A673 (cell line): Measurements from ENCODE around the gene ARMH3. TPM values are rescaled to one million over a fixed set of nuclear protein-coding genes. Genes with fewer than 3 reads are reported as not detected.

ENCODE experiments used
- BruUV-seq: library from RNA; stranded (reverse); fragments of 400-500 nt; replicated peaks from 2 replicates; lab custom pipeline; 2021; lab: Mats Ljungman, UMichigan
- CTCF ChIA-PET: fragments of 300-600 bp; sonication (Branson Sonifier 250); formaldehyde crosslinking; loops from one replicate; lab custom pipeline; 2022; ENCODE audit warnings: antibody characterized with exemption; lab: Charles Lee
- POLR2A ChIA-PET: fragments of 300-600 bp; sonication (Branson Sonifier 250); formaldehyde crosslinking; loops from one replicate; lab custom pipeline; 2022; ENCODE audit warnings: antibody characterized with exemption; ENCODE audit not compliant: low non-redundant PET; lab: Charles Lee
- DNase-seq: peaks from one replicate; pipeline ENCODE4 v3.0.0-alpha.2; 2015; ENCODE audit warnings: low spot score
- H3K27ac ChIP-seq: fragments of 200-600 bp; sonication (generic); 2 replicates; pipeline ENCODE4 v1.5.1; 2016; ENCODE audit warnings: mixed run types, low read depth, mild to moderate bottlenecking, mixed read lengths, antibody characterized with exemption, low read length; ENCODE audit not compliant: poor library complexity, severe bottlenecking
- H3K27me3 ChIP-seq: fragments of 200-600 bp; sonication (generic); replicated peaks from 2 replicates; pipeline ENCODE4 v1.6.1; 2017; ENCODE audit warnings: mixed run types, low read depth, mild to moderate bottlenecking, mixed read lengths, antibody characterized with exemption, low read length; ENCODE audit not compliant: insufficient read depth, poor library complexity
- H3K36me3 ChIP-seq: fragments of 200-600 bp; sonication (generic); 2 replicates; pipeline ENCODE4 v1.6.1; 2016; ENCODE audit warnings: mixed run types, mild to moderate bottlenecking, mixed read lengths, antibody characterized with exemption, low read length; ENCODE audit not compliant: insufficient read depth, poor library complexity, severe bottlenecking
- H3K4me1 ChIP-seq: fragments of 200-600 bp; sonication (generic); 2 replicates; pipeline ENCODE4 v1.6.1; 2017; ENCODE audit warnings: mixed run types, mild to moderate bottlenecking, mixed read lengths, antibody characterized with exemption, low read length; ENCODE audit not compliant: insufficient read depth, poor library complexity, severe bottlenecking
- H3K4me3 ChIP-seq: fragments of 200-600 bp; sonication (generic); 2 replicates; pipeline ENCODE4 v1.5.1; 2016; ENCODE audit warnings: low read depth, mixed run types, mild to moderate bottlenecking, mixed read lengths, low read length; ENCODE audit not compliant: poor library complexity, severe bottlenecking
- H3K9me3 ChIP-seq: fragments of 200-600 bp; sonication (generic); 2 replicates; pipeline ENCODE4 v1.6.1; 2016; ENCODE audit warnings: mixed run types, low read depth, mild to moderate bottlenecking, mixed read lengths, antibody characterized with exemption, low read length; ENCODE audit not compliant: poor library complexity, severe bottlenecking
- EZH2 ChIP-seq: fragments of 200-600 bp; sonication (generic); IDR thresholded peaks from 2 replicates; pipeline ENCODE4 v1.6.1; 2017; ENCODE audit warnings: borderline replicate concordance, low read depth, mild to moderate bottlenecking, mixed read lengths, antibody characterized with exemption, low read length; ENCODE audit not compliant: poor library complexity, severe bottlenecking
- intact Hi-C: fragments of 100-400 bp; cut with micrococcal nuclease; formaldehyde crosslinking; loops from one replicate; pipeline ENCODE4 v1.10.0; 2022; ENCODE audit not compliant: unreplicated experiment
- total RNA-seq: library from RNA; stranded (reverse); gene quantifications from 2 replicates; pipeline ENCODE4 v1.2.3, GENCODE V29; 2021
- TF ChIP-seq, protein P1 (sequence below): fragments of 300-800, 200-600 bp; sonication (generic); conservative IDR thresholded peaks from 2 replicates; pipeline ENCODE4 v1.5.1; 2017; ENCODE audit warnings: low read depth, mild to moderate bottlenecking, antibody characterized with exemption, low read length, moderate library complexity, mixed read lengths

The ARMH3 gene
- total RNA-seq, 1 experiment from 2014 or later: 17.8 TPM

DNA sequence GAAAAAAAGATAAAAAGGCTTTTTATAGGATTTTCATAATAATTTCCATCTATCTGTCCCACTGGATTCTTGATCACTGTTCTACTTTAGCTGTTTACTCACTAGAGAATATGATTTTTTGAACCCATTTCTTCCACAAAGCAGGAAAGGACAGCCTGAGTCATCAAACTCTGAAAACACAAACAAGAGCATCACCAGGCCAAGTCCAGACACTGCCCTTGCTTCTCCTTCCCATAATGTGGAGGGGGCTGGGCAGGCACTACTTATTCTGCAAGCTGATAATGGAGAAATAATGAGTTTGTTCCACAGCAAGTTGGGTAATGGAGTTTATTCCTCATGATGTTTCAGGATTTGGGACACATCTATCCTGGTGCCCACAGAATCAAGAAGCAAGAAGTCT lies 199.3 kb downstream of the ARMH3 start:
- ChIA-PET POLR2A (no interaction called here), CTCF (no interaction called here)
- Histone ChIP-seq H3K27ac (no peak overlapping the region), H3K36me3 (no peaks in the 10 kb centered on the region), H3K4me1 (no peaks in the 10 kb centered on the region), H3K9me3 (peaks cover 10% of the 10 kb centered on the region), H3K4me3 (no peak overlapping the region), H3K27me3 (no peaks in the 10 kb centered on the region)
- BruUV-seq: no TSS peak
- DNase-seq: no peak
- TF ChIP-seq, protein P1, sequence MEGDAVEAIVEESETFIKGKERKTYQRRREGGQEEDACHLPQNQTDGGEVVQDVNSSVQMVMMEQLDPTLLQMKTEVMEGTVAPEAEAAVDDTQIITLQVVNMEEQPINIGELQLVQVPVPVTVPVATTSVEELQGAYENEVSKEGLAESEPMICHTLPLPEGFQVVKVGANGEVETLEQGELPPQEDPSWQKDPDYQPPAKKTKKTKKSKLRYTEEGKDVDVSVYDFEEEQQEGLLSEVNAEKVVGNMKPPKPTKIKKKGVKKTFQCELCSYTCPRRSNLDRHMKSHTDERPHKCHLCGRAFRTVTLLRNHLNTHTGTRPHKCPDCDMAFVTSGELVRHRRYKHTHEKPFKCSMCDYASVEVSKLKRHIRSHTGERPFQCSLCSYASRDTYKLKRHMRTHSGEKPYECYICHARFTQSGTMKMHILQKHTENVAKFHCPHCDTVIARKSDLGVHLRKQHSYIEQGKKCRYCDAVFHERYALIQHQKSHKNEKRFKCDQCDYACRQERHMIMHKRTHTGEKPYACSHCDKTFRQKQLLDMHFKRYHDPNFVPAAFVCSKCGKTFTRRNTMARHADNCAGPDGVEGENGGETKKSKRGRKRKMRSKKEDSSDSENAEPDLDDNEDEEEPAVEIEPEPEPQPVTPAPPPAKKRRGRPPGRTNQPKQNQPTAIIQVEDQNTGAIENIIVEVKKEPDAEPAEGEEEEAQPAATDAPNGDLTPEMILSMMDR: no peak
- no peak for TF ChIP-seq EZH2
- intact Hi-C loops: no loop called here

DNA sequence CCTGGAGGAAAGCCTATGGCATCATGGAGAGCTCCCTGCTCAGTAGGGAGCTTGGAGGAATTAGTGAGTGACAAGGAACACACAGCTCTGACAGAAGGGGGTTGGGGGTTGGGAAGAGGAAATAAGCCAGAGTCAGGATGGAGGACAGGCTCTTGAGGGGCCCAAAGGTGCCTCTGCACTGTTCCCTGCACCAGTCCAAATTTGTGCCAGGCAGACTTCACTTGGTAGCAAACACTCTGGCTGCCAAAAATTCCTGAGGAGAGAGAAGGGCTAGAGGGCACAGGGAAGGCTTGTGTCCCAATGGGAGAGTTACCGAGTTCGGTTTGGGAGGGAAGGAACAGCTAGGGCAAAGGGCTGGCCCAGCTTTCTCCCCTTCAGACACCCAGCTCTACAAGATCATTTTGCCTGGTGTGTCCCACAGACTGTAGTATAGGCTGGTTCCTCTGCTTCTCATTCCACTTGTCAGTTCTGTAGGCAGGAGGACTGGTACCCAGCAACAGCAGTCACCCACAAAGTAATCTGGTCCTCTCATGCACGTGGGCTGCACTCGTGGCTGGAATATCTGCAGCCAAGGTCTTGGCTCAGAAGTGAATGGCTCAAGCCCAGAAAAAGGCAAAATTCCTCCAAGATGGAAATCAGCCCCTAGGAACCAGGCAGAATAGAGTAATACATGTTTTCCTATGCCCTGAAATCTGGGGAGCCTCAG lies 204.4 kb downstream of the ARMH3 start:
- Histone ChIP-seq H3K27me3 (no peaks in the 10 kb centered on the region), H3K27ac (no peak overlapping the region), H3K36me3 (no peaks in the 10 kb centered on the region), H3K4me1 (no peaks in the 10 kb centered on the region), H3K4me3 (no peak overlapping the region), H3K9me3 (no peaks in the 10 kb centered on the region)
- BruUV-seq: no TSS peak
- ChIA-PET CTCF (no interaction called here), POLR2A (interaction anchor here (0.6 kb wide), 1 partner anchor 142 kb away, joined by 14 read pairs; no protein-coding TSS in a partner anchor)
- intact Hi-C loops: no loop called here
- no peak for DNase-seq
- TF ChIP-seq, protein P1: no peak
- no peak for TF ChIP-seq EZH2

DNA sequence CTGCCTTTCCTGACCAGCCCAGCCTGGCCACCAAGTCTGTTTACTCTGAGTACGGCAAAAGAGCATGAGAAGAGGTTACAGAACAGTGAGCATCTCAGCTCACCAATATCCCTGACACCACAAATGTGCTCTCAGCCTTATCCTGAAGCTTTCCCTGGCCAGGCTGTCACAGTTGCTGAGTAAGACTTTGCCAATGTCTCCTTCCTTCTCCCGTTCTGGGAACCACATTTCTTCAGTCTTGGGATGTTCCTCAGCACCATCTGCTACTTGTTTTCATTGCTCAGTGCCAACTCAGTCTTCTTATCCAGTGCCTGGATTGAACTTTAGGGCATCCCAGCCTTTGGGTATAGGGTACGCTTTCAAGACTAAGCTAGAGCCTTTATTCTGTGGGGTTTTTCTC lies 205.2 kb downstream of the ARMH3 start:
- CTCF ChIA-PET: interaction anchor here (0.6 kb wide), 1 partner anchor 754 kb away, joined by 3 read pairs; no protein-coding TSS in a partner anchor
- BruUV-seq: no TSS peak

More for the DNA sequence above, 205.2 kb downstream of the ARMH3 start:
- no peak for TF ChIP-seq EZH2
- TF ChIP-seq, protein P1: no peak
- H3K9me3 ChIP-seq: no peaks in the 10 kb centered on the region
- no peak for DNase-seq
- H3K36me3 ChIP-seq: no peaks in the 10 kb centered on the region
- H3K4me3 ChIP-seq: no peak overlapping the region
- H3K4me1 ChIP-seq: no peaks in the 10 kb centered on the region
- no peaks in the 10 kb centered on the region for H3K27me3 ChIP-seq
- intact Hi-C loops: no loop called here
- no peak overlapping the region for H3K27ac ChIP-seq
- POLR2A ChIA-PET: no interaction called here
